GM18867 (cell line): Measurements from ENCODE around the gene TFCP2L1.

Experiments
- ATAC-seq: cut with Tn5 transposase; IDR thresholded peaks from one replicate; pipeline ENCODE4 v1.9.1; 2021; ENCODE audit warnings: mild to moderate bottlenecking, moderate library complexity; ENCODE audit not compliant: unreplicated experiment

TFCP2L1 gene

GRCh38 chr2:121200011-121200347, 85.0 kb downstream of the TFCP2L1 start:
- ATAC-seq = no peak

GRCh38 chr2:121199281-121200010, 85.6 kb downstream of the TFCP2L1 start:
- no peak for ATAC-seq

GRCh38 chr2:121197369-121198091, 87.5 kb downstream of the TFCP2L1 start:
- no peak for ATAC-seq

- ATAC-seq = no peak
Measured at GRCh38 chr2:121196849-121197155, 88.2 kb downstream of the TFCP2L1 start.

DNA sequence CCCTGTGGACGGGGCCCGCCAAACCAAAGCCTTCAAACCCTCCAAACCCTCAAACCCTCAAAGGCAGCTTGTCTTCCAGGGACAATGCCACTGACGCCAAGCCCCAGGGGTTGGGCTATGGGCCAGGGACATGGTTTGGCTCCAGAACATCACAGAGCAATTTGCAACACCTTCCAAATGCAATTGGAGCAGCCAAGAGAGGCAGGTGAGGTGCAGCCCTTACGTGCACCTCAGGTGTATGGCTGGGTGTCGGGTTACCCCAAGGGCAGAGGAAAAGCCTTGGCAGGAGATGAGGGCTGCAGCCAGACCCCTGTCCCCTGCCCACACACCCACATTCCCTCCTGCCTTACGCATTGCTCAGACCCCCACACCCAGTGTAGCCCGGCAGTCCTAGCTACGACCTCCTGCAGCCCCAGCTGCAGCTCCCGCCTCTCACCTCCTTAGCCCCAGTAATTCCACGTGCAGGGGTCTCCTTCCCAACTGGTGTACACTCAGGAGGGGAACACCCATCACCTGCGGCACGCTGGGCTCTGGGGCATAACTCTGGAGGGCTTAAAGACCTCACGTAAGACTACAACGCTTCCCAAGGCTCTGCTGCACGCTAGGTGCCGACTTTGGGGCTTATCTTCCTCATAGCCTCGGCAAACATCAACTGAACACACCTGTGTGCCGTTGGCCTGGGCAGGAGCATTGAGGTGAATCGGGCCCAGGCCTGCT, 88.7 kb downstream of the TFCP2L1 start:
- ATAC-seq = no peak

DNA sequence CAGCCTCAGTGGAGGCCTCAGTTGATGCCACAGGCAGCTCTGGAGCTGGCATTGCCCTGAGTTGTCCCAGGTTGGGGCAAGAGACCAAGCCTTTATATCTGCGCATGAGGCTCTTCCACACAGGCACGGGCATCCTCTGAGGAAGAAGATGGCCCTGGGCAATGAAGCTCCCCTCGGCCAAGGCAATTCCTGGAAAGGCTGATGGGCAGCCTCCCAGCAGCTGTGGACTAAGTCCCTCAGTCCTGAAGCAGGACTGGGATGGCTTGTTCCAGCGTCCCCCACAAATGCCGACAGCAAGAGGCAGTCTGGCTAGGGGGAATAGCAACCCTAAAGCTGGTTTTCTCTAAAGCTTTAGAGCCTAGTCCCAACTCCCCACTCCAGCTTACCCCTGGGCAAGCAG, 90.0 kb downstream of the TFCP2L1 start:
- no peak for ATAC-seq

- ATAC-seq = no peak
Measured at GRCh38 chr2:121194626-121195025, 90.4 kb downstream of the TFCP2L1 start.

- ATAC-seq = no peak
Measured at GRCh38 chr2:121193185-121193584, 91.8 kb downstream of the TFCP2L1 start.

- no peak for ATAC-seq
Measured at GRCh38 chr2:121192576-121192975, 92.4 kb downstream of the TFCP2L1 start.

GRCh38 chr2:121191191-121192170, 93.5 kb downstream of the TFCP2L1 start:
- no peak for ATAC-seq

DNA sequence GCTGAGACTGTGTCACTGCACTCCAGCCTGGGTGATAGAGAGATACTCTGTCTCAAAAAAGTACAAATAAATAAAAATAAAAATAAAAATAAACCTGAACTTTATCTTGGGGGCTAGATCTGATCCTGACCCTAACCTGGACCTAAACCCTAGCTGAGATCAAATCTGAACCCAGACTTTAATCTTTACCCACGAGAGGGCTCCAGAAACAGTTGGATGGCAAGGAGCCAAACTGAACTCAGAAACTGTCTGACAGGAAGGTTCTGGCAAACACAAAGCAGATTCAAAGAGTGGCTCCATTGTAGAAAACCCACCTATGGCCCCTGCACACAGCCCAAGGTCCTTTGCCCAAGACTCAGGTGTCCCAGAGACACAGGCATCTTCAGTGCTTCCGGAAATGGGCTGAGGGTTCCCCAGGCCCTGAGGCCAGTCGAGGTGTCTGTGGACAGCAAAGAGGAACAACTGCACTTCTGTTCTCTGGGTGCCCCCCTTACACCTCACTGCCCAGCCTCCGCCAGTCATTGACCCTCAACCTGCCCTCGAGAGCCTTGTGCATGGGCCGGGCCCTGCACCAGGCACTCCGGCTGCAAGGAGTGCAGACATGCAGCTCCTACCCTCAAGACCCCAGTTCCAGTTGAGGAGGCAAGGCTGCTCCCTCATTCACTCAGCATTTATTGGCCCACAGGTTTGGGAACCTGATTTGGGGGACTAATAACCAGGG, 95.2 kb downstream of the TFCP2L1 start:
- no peak for ATAC-seq

DNA sequence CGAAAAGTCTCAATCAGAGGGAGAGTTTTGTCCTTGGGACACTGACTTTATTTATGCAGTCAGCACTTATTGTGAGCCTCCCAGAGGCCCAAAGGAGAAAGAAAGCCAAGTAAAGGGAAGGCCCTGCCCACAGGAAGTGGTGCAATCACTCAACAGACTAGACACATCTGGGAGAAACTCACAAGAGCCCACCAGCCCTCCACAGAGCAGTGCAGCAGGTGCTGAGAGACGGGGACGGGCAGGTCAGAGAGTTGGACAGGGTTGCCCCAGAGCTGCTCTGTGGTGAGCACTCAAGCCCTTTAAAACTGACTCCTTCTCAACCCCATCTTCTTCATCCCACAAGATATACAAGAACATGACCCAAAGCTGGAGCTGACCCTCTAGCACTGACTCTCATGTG, 96.0 kb downstream of the TFCP2L1 start:
- no peak for ATAC-seq

DNA sequence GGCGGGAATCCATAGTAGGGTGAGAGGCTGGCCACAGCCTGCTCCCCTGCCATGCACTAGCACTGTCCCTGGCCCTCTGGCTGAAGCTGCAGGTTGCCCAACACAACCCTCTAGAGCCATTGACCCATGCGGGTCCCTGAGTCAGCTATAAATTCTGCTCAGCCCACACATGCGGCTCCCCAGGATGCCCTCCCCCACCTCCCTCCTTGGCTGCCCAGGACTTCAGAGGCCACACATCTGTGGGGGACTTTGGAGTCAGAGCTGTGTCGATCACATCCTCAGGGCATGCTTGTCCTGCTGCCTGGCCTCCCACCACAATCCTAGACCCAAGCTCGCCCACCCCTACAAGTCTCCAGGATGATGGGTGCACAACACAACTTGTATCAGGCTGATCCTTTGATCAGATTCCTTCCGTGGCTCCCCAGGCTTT, 97.0 kb downstream of the TFCP2L1 start:
- no peak for ATAC-seq

- no peak for ATAC-seq
Measured at GRCh38 chr2:121187351-121187981, 97.5 kb downstream of the TFCP2L1 start.

- ATAC-seq = no peak
Measured at GRCh38 chr2:121186261-121186660, 98.7 kb downstream of the TFCP2L1 start.

GRCh38 chr2:121185571-121186074, 99.4 kb downstream of the TFCP2L1 start:
- ATAC-seq = no peak

- ATAC-seq = no peak
Measured at GRCh38 chr2:121185111-121185510, 99.9 kb downstream of the TFCP2L1 start.

- ATAC-seq = no peak
Measured at GRCh38 chr2:121184248-121184862, 100.6 kb downstream of the TFCP2L1 start.

GRCh38 chr2:121182520-121182919, 102.5 kb downstream of the TFCP2L1 start:
- ATAC-seq = no peak
